ENCODE data around the gene CACNA1C.
"Not testable (repeated sequence)": the region's sequence is repeated elsewhere in the genome, so short reads cannot be mapped to it uniquely, and the experiment has no call there.

Gene CACNA1C

DNA sequence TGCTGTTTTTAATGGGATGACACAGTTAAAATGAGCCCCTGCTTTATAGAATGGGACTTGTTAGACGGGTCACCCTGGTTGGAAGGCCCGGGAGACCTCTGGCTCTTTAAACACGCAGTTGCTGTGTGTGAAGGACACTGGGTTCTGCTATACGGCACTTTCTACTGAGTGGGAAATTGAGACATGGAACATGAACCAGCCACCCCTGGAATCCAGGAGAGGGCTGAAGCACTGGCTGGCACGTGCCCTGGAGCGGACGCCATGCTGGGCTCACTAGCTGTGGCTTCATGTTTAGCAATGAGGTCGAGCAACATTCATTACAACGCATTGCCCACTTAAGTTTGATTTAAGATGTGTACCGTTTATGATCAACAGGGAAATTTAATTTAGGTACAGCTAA lies 23.9 kb downstream of the CACNA1C start:
- no peak for DNase-seq

DNA sequence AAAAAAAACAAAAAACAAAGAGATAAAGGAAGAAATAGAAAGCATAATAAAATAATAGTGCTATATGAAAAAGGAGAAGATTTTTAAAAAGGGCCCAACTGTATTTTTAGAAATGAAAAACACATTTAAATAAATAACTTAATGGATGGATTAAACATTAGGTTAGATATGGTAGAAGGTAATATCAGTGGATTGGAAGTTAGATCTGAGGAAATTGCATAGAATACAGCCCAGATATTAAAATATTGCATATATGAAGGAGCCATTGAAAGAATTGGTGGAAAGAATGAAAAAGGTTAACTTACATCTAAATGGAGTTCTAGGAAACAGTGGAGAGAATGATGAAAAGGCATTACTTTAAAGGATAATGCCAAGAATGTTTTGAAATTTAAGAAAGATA lies 27.8 kb downstream of the CACNA1C start:
- no peak for DNase-seq

DNA sequence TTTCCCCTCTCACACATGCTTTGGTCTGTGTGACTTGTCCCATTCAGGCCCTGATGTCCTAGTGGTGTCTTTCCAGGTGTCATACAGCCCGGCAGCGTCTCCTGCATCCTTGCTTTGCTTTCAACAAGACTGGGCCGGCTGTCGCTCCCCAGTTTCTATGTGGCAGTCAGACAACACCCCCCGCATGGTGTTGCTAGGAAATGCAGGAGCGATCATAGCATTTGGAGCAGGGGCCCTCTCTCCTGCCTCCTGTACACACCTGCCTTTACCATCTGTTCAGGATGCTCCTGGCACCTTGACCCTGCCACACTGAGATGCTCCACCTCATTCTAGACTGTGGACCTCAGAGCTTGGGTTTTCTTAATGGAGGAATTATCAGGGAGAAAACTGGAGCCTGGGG lies 29.5 kb downstream of the CACNA1C start:
- no peak for DNase-seq

DNA sequence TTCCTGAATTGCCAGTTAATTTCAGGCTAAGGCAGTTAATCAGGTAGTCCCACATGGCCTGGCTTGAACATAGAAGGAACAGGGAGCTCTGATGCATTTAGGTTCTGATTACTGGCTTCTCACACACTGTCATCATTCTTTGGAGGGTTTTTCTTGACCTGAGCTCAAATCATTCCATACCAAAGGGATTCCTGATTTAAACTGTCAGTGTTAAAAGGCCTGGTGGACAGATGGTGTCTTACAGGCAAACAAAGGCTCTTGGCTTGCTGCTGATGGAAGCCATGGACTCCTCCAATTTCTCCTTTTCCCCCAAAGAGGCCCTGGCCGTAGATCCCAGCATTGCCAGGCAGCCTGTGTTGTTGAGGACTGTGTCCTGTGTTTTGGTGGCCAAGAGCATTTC lies 30.2 kb downstream of the CACNA1C start:
- DNase-seq: no peak

DNA sequence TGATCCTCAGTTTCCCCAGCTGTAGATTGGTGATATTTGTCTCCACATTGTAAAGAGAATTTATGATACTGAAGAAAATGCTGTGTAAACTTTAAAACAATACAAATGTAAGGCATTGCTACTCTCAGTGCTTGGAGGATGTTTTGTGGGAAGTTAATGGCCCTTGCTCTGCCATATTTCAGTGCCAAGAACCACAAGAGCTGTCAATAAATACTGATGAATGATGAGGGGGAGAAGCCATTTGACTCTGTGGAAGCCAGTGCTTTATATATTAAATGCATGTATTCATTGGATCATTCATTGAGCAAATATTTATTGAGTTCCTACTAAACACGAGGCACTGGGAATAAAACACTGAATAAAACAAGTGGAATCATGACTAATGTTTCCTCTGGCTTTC lies 30.8 kb downstream of the CACNA1C start:
- no peak for DNase-seq

DNA sequence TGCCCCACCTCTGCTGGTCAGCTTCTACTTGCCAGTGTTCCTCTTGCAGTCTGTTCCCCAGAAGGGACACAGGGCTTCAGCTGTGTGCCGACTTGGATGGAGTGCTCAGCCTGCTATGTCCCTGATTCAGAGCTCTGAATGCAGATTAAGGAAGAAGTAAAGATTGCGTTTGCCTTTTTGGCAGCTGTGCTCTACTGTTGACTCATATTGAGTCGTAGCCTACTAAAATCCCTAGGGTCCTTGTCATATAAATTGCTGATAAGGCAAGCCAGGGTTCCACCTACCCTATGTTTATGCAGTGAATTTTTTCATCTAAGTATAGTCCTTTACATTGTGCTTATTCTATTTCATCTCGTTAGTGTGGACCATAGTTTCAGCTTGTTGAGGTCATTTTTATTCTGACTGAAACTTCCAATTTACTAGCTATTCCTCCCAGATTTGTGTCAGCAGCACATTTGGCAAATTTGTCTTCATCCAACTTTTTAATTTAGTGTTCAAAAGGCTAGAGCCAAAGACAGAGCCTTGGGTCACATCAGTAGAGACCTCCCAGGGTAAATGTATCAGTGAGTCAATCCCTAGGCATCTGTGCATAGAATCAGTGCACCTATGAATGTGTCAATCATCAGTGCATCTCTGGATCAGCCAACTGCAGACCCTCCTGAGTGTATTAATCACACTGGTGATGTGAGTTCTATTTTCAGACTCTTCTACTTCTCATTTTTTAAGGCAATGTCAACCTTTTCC lies 31.9 kb downstream of the CACNA1C start:
- no peak for DNase-seq

DNA sequence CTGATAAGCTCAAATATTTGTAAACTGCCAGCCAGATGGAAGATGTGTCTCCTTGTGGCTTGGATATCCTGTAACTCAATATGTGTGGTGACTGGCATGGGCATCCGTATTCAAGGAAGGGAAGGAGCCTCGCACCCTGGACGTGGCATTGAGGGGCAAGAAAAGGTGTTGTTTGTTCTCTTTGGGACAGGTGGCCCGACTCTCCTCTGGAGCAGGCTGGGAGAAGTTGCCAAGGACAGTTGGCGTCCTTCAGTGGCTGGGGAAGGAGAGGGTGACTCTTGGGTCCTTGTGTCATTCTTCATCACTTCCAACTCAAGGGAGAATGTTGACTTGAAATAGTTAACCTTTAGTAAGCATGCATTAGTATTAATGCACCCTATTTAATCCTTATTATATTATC lies 39.6 kb downstream of the CACNA1C start:
- DNase-seq: no peak

DNA sequence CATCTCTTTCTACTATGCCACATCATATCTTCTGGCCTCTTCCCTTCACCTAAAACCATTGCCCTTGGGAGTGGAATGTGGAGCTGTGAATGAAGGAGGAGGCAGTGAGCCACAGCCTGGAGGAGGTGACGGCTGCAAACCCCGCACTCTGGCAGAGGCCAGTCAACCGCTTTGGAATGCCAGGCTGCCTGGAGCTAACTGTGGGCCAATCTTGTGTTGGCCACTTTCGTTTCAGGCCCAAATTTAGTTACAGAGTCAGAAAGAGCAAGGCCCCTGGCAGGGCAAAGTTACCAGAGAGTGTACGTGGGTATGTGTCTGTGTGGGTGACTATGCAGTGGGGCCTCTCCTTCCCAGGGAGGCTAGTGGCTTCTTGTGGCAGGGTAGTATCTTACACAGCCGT lies 40.1 kb downstream of the CACNA1C start:
- no peak for DNase-seq

DNA sequence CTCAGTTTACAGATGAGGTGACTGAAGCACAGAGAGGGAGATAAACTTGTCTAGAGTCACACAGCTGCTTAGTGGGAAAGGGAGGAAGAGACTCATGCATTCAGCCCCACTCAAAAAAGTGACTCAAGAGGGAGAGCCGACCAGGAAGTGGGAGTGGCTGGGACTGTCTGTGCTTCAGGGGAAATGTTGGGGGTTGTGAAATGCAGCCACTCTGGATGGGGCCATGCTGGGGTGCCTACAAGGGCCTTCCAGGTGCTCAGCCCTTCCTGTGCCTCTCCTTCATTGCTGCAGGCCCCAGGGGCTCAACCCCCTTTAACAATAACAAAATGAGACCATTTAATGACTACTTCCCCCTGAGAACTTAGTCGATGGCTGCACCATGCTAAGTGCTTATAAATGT lies 41.8 kb downstream of the CACNA1C start:
- no peak for DNase-seq

DNA sequence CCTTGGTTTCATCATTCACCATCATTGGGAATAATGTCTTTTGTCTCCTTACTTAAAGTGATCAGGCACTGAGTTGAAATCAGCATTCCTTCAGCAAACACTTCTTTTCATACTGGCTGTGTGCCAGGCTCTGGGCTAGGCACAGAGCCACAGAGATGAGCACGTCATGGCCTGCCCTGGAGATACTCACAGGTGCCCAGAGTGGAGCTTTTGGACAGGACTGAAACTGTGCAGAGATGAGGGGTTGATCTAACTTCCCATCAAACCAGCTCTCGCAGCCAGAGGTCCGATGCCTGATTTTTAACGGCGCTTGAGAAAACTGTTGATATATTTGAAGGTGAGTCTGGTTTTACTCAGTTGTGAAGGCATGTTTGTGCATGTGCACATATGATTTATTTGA lies 43.1 kb downstream of the CACNA1C start:
- DNase-seq: no peak

DNA sequence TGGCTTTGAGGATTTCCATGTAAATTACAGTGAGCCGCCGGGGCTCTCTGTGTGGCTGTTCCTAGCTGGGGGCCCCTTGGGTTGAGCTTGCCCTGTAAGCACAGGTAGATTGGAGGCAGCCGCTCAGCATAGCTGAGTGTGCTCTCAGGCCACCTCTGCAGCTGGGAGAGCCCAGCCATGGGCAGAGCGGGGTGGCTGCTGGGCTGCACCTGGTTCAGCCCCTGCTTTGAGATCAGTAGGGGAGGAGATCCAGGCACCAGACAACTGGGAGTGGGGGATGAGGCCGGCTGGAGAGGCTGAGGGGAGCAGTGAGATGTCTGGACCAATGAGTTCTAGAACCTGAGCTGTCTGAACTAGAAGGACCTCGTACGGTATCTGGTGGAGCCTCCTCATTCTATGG lies 44.8 kb downstream of the CACNA1C start:
- no peak for DNase-seq

DNA sequence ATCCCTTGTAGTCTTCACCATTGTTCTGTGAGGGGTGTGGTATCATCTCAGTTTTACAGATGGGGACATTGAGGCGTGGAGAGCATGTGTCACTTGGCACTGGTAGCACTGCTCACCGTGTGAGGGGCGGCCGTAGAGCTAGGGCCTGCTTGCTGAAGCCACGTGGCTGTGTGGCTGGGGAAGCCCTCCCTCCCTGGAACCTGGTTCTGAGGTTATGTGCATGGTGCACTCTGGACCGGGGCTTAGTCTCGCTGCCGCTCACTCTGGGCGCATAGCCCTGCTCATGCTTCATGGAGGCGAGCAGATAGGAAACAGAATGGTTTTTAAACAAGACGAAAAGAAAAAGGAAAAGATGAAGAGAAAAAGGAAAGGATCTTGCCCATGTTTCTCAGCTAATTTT lies 46.1 kb downstream of the CACNA1C start:
- DNase-seq: no peak

DNA sequence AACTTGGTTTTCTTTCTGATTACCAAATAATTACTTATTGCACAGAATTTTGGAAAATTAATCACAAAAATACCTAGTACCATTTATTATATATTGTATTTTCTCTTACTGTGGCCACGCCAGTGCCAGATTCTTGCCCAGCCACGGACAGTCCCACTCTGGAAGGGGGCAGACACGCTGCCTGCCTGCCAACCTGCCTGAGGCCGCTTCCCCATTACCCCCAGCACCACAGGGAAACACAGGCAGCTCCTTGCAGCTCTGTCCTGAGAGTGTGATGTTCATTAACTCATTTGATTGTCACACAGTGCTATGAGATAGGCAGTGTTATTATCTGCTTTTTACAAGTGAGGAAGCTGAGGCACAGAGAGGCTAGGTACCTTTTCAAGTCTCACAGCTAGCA lies 46.8 kb downstream of the CACNA1C start:
- no peak for DNase-seq

DNA sequence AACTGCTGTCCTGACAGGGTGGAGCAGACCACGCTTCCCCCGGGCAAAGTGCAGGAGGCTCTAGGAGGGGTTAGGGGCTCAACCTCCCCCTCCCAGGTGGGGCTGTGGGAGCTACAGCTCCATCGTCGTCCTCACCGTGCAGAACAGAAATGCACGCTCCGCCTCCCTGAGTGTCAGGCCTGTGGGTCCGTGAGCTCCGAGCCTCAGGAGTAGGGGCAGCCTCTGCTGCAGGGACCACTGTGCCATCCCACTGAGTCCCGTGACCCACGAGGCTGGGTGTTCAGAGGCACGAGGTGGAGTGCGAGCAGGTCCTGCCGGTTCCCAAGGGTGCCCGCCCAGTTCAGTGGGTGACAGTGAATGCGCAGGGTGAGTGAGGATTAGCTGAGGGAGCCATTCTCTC lies 48.6 kb downstream of the CACNA1C start:
- DNase-seq: no peak

DNA sequence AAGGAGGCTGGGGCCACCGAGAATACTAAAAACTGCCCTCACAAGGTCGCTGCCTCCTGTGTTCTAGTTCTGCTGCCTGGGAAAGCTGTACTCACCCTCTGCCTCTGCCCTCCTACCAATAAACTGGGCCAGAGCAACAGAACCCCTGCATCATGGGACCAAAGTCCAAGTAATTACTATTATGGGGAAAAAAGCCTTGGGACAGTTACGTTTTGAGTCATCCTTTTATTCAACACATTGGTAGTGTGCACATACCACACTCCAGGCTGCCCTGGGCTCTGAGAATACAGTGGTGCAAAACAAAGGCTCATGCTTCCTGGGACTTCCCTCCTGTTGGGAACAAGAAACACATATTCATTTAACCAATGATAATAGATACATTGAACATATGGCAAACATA lies 49.0 kb downstream of the CACNA1C start:
- no peak for DNase-seq

DNA sequence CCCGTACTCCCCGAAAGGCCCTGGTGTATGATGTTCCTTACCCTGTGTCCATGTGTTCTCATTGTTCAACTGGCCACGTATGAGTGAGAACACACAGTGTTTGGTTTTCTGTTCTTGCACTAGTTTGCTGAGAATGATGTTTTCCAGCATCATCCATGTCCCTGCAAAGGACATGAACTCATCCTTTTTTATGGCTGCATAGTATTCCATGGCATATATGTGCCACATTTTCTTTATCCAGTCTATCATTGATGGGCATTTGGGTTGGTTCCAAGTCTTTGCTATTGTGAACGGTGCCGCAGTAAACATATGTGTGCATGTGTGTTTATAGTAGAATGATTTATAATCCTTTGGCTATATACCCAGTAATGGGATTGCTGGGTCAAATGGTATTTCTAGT lies 49.9 kb downstream of the CACNA1C start:
- DNase-seq: not testable (repeated sequence)

DNA sequence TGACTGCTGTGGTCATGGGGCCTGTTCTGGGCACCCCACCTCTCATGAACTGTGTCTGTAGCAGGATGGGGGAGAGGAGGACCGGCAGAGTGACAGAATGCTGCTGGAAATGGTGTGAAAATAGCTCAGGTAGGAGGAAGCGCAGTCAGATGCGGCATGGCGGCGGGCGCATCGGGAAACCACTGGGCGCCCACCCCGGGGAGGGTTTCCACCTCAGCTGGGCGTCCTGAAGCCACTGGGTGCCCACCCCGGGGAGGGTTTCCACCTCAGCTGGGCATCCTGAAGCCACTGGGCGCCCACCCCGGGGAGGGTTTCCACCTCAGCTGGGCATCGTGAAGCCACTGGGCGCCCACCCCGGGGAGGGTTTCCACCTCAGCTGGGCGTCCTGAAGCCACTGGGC lies 52.6 kb downstream of the CACNA1C start:
- not testable (repeated sequence) for DNase-seq

DNA sequence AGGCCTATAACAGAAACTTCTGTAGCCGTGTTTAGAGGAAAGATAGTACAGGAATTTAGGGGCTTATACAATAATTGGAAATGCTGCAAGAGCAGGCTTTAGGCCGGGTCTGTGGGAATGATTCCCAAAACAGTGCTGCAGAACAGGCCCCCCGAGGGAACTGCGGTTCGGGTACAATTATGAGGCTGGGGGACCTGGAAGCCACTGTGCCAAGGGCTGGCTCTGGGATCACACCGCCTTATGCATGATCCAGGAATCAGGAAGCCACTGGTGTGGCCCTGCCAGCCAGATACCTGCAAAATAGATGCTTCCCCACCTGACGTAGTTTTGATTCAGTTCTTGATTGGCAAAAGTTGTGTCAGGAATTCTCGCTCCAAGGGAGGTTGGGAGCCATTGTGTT lies 55.4 kb downstream of the CACNA1C start:
- no peak for DNase-seq

DNA sequence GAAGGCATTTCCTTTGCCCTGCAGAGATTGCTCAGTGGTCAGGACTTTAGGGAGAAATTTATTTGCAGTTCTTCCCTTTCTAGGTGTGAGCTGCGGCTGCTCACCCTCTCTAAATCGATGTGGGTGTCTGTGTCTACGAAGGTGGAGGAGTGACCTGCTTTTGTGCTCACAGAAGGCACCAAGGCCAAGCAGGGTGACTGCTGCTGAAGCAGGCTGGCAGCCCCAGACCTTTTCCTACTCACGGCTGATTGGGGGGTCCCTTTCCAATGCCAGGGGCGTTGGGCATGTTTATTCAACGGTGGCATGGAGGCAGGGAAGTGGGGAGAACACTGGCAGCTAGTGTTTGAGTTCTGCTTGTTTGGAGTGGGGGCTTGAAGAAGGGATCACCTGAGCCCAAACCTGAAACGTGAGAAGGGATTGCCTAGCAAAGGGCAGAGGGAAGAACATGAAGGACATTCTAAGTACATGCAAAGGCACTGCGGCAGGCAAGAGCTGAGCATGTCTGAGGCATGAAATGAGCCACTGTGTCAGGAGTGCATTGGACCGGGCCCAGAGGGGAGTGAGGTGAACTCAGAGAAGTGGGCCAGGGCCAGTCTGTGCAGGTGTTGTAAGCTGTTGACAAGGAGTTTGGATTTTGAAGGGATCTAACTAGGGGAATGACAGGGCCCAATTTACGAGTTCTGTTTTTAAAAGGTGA lies 56.3 kb downstream of the CACNA1C start:
- DNase-seq: no peak

DNA sequence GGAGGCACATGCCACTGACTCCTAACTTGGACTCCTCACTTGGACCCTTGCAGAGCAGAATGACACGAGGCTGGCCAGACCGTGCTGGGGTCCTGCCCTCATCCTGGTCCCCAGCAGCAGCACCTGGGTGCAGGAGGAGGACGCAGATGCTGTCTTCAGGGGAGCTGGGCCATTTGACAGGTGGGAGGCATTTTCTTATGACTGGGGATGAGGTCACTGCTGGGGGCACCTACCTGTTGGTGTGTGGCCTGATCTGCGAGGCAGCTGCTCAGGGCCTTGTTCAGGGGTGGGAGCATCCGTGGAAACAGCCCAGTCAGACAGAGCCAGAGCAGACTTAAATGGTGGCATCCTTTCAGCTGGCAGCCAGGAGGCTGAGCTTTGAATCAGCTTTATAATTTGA lies 57.3 kb downstream of the CACNA1C start:
- DNase-seq: no peak

DNA sequence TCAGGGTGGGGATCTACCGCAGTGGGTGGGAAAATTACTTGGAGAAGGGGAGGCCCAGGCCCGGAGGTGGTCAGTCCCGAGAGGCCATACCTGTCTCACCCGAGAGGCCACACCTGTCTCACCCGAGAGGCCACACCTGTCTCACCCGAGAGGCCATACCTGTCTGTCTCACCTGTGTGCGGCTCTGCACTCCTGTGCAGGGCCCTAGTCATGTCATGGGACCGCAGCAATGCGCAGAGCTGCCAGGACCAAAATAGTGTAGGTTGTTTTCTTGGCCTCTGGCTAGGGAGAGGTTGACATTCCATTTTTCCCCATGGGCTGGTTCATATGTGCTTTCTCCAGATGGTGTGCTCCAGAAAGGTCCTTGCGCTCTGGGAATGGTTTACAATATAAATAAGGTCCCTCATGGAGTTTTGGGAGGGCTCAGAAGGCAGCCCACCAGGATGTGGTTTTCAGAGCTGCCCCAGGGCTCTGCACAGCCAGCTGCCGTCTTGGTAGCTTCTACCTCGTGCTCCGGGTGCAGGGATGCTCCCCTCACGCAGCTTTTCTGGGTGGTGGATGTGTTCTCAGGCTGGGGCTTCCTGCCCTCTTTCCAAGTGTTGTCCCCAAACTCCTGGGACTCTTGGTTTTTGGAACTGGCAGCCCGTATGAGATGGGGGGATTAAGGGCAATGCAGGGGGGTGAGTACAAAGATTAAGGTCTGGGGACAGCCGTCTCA lies 58.2 kb downstream of the CACNA1C start:
- DNase-seq: no peak

DNA sequence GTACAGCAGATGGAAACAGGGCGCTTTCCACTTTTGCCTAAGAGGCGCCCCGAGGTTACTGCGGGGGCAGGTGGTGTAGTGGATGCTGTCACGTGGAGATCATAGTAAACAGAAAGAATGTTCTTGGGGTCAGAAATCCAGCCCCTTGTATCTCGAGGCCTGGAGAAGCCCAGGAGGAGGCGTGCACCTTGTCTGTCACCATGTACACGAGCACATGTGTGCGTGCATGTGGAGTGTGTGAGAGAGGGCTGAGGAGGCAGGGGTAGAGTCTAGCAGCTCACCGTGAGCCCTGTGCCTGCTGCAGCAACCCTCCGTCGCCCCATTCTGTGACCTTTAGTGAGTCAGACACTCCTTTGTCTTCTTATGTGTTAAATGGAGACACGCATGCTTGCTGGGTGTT lies 59.0 kb downstream of the CACNA1C start:
- DNase-seq: no peak

DNA sequence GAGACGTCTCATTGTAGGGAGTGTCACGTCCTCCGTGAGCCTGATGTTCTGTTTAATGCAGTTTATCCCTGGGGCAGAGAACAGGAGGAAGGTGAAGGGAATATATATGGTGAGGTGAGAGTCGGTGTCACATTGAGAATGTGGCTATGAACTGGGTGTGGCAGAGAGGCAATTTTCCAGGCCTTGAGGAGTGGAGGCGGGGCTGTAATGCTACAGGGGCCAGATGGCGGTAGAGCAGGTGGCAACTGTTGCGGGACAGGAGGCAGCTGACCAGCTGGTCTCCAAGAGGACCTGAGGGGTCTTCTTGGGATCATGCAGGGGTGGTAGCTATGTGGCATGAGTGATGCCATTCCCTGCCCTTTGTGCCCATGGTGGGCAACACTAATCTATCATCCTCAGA lies 59.6 kb downstream of the CACNA1C start:
- no peak for DNase-seq

Measured in GF-D8 (cell line).